ENCODE results near the gene AURKA. TPM values are rescaled to one million over a fixed set of nuclear protein-coding genes. Genes with fewer than 3 reads are reported as not detected.
A peak's percentile ranks its signal among the peaks of the same experiment; 100 is the strongest.

The AURKA gene
- total RNA-seq, 1 donor from 2014 or later, result 14.3 TPM

DNA sequence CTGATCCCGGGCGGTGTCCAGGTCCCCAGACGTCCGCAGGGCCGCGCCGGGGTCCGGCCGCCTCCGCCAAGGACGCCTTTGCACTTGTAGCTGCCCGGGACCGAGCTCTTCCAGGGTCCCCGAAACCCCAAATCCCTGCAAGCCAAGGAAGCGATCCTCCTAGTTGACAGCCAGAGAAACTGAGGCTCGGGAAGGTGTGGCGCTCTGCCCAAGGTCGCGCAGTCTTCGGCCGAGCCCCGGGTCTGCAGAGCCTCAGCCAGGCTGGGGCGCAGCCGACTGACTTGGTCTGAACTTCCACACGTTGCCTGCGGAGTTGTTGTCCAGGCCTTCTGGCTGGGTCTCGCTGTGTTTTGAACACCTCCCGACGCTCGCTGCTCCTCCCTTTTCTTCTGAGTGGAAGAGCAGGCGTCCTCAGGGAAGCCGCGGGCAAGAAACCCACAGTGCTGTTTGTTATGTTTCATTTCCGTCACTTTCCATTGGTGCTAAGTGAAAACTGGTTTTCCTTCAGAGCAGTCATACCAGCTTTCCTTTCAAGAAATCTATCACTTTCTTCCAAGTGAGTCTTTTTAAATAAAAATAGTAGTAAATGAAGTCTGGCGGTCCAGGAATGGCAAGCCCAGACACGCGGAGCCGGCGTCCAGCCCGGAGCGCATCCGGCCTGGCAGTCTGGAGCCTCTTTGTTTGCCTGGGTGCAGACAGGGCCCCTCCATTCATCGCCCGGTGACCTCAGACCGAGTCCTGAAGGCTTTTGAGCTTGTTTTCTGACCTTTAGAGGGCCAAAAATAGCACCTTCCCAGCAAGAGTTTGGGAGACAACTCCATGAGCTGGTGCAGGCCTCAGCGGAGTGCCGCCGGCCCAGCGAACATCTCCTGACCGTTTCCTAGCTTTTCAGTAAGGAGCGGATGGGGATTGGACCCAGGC, 32.5 kb downstream of the AURKA start:
- Mint-ChIP-seq H3K4me1 (ENCODE audit: unreplicated experiment) (peaks cover 6% of the 10 kb centered on the region), H3K4me3 (ENCODE audit: unreplicated experiment) (peak overlapping the region; percentile 87), H3K27ac (ENCODE audit: unreplicated experiment) (no peak overlapping the region), H3K36me3 (ENCODE audit: low read depth, unreplicated experiment) (peaks cover 10% of the 10 kb centered on the region), H3K27me3 (ENCODE audit: unreplicated experiment) (peaks cover 4% of the 10 kb centered on the region), H3K9me3 (ENCODE audit: unreplicated experiment) (no peaks in the 10 kb centered on the region)
- TF ChIP-seq, protein P1, sequence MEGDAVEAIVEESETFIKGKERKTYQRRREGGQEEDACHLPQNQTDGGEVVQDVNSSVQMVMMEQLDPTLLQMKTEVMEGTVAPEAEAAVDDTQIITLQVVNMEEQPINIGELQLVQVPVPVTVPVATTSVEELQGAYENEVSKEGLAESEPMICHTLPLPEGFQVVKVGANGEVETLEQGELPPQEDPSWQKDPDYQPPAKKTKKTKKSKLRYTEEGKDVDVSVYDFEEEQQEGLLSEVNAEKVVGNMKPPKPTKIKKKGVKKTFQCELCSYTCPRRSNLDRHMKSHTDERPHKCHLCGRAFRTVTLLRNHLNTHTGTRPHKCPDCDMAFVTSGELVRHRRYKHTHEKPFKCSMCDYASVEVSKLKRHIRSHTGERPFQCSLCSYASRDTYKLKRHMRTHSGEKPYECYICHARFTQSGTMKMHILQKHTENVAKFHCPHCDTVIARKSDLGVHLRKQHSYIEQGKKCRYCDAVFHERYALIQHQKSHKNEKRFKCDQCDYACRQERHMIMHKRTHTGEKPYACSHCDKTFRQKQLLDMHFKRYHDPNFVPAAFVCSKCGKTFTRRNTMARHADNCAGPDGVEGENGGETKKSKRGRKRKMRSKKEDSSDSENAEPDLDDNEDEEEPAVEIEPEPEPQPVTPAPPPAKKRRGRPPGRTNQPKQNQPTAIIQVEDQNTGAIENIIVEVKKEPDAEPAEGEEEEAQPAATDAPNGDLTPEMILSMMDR (IDR thresholded peaks at IDR 0.05; ENCODE audit: unreplicated experiment), result no peak
- peak; percentile 46 for DNase-seq (ENCODE audit: low spot score)

DNA sequence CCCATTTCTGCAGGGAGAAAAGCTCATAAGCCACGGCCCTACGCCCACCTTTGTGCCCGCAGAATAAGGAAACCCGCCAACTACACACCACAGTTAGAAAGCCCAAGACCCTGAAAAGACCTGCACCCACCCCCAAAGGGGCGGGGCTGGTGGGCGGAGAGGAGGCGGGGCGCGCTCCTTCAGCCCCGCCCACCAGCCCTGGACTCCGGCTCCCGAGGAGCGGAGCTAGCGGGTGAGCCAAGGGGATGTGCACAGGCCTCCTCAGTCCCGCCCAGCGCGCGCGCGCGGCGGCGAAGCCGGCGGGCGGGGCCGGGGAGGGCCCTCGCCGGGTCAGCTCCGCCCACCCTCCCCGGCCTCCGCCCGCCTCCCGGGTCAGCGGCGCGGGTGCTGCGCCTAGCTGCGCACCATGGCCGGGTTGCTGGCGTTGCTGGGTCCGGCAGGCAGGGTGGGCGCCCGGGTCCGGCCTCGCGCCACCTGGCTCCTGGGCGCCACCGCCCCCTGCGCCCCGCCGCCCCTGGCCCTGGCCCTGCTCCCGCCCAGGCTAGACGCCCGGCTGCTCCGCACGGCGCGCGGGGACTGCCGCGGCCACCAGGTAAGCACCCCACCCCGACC, 33.3 kb downstream of the AURKA start, which contains the start of gene FAM210B:
Gene FAM210B, plus strand, starts transcription at position 375 of the 612 bp plus-strand sequence. Its CDS starts 32 bp downstream, at position 407.
- Mint-ChIP-seq H3K27ac (ENCODE audit: unreplicated experiment) (no peak within 1 kb of the TSS), H3K9me3 (ENCODE audit: unreplicated experiment) (no peaks in the 10 kb centered on the region), H3K27me3 (ENCODE audit: unreplicated experiment) (peaks cover 4% of the 10 kb centered on the region), H3K36me3 (ENCODE audit: low read depth, unreplicated experiment) (peaks cover 10% of the 10 kb centered on the region), H3K4me3 (ENCODE audit: unreplicated experiment) (peak within 1 kb of the TSS; percentile 88), H3K4me1 (ENCODE audit: unreplicated experiment) (peaks cover 6% of the 10 kb centered on the region)
- TF ChIP-seq, protein P1 (IDR thresholded peaks at IDR 0.05; ENCODE audit: unreplicated experiment), result no peak
- DNase-seq (ENCODE audit: low spot score), result peak; percentile 87

DNA sequence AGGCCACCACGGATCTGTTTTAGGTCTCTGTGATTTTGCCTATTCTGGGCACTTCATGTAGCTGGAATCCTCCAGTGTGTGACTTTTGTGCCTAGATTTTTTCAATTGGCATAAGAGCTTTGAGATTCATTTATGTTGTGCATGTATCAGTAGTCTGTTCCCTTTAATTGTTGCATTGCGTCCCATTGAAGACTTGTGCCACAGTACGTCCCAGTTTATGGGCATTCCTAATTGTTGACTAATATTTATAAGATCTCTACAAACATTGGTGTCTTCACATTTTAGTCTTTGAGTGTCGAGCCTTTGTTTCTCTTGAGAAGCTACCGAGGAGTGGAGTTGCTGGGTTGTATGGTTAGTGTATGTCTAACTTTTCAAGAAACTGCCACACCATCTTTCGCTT, 33.9 kb downstream of the AURKA start:
- H3K4me3 Mint-ChIP-seq (ENCODE audit: unreplicated experiment), result peak overlapping the region; percentile 88
- H3K27me3 Mint-ChIP-seq (ENCODE audit: unreplicated experiment), result peaks cover 6% of the 10 kb centered on the region
- H3K9me3 Mint-ChIP-seq (ENCODE audit: unreplicated experiment), result no peaks in the 10 kb centered on the region
- TF ChIP-seq, protein P1 (IDR thresholded peaks at IDR 0.05; ENCODE audit: unreplicated experiment), result no peak
- H3K27ac Mint-ChIP-seq (ENCODE audit: unreplicated experiment), result no peak overlapping the region
- DNase-seq (ENCODE audit: low spot score), result no peak
- H3K36me3 Mint-ChIP-seq (ENCODE audit: low read depth, unreplicated experiment), result peaks cover 10% of the 10 kb centered on the region
- H3K4me1 Mint-ChIP-seq (ENCODE audit: unreplicated experiment), result peaks cover 6% of the 10 kb centered on the region

DNA sequence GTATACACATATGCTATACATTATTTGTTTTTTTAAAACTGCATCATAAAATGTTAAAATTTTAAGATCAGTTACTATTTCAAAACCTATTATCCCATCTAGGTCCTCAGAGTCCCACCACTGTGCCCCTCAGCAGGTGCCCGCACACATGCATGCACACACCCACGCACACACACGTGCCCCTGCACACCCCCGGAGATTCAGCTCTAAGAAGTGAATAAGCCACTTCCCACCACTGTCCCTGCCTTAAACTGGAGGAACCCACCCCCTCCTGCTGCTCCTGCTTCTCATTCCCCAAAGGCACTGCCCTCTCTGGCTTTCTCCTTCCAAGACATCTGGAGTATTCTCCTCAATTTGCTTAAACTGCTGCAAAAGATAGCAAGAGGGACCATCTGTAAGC, 38.7 kb downstream of the AURKA start:
- H3K36me3 Mint-ChIP-seq (ENCODE audit: low read depth, unreplicated experiment), result no peaks in the 10 kb centered on the region
- no peaks in the 10 kb centered on the region for H3K9me3 Mint-ChIP-seq (ENCODE audit: unreplicated experiment)
- TF ChIP-seq, protein P1 (IDR thresholded peaks at IDR 0.05; ENCODE audit: unreplicated experiment), result no peak
- H3K27ac Mint-ChIP-seq (ENCODE audit: unreplicated experiment), result no peak overlapping the region
- peaks cover 2% of the 10 kb centered on the region for H3K4me1 Mint-ChIP-seq (ENCODE audit: unreplicated experiment)
- no peak for DNase-seq (ENCODE audit: low spot score)
- peaks cover 1% of the 10 kb centered on the region for H3K27me3 Mint-ChIP-seq (ENCODE audit: unreplicated experiment)
- H3K4me3 Mint-ChIP-seq (ENCODE audit: unreplicated experiment), result no peak overlapping the region

All from endothelial cell (in vitro differentiated cells).